RWPE2 (cell line): ENCODE results near the gene POFUT2.

Source experiments
- ATAC-seq: fragments of 200-7000 bp; cut with Tn5 transposase; 3 replicates; pipeline ENCODE4 v1.9.1; 2021; ENCODE audit warnings: low read depth
- DNase-seq: peaks from one replicate; pipeline ENCODE4 v3.0.0-alpha.2; 2020; ENCODE audit warnings: low spot score
- H3K27ac ChIP-seq: fragments of 450-650 bp; 2 replicates; pipeline ENCODE4 v1.5.1; 2017; ENCODE audit warnings: mild to moderate bottlenecking; ENCODE audit not compliant: poor library complexity, severe bottlenecking
- H3K27me3 ChIP-seq: fragments of 250-450 bp; sonication (Bioruptor Pico); 2 replicates; pipeline ENCODE4 v1.5.1; 2021; ENCODE audit warnings: mild to moderate bottlenecking, moderate library complexity; ENCODE audit not compliant: insufficient read depth, poor library complexity, severe bottlenecking
- H3K36me3 ChIP-seq: fragments of 250-450 bp; sonication (Bioruptor Pico); 2 replicates; pipeline ENCODE4 v1.5.1; 2020; ENCODE audit warnings: low read depth, mild to moderate bottlenecking, moderate library complexity
- H3K4me1 ChIP-seq: fragments of 250-450 bp; sonication (Bioruptor Pico); 2 replicates; pipeline ENCODE4 v1.5.1; 2021; ENCODE audit warnings: mild to moderate bottlenecking, moderate library complexity; ENCODE audit not compliant: insufficient read depth, poor library complexity, severe bottlenecking
- H3K4me3 ChIP-seq: fragments of 250-450 bp; sonication (Bioruptor Pico); 2 replicates; pipeline ENCODE4 v1.5.1; 2021; ENCODE audit warnings: mild to moderate bottlenecking, moderate library complexity; ENCODE audit not compliant: severe bottlenecking
- H3K9me3 ChIP-seq: fragments of 250-450 bp; sonication (Bioruptor Pico); 2 replicates; pipeline ENCODE4 v1.5.1; 2021; ENCODE audit warnings: mild to moderate bottlenecking, moderate library complexity; ENCODE audit not compliant: severe bottlenecking
- CTCF ChIP-seq: fragments of 450-650 bp; IDR thresholded peaks from one replicate; pipeline ENCODE4 v1.5.1; 2017; ENCODE audit warnings: mild to moderate bottlenecking, moderate library complexity; ENCODE audit not compliant: poor library complexity, severe bottlenecking

Gene POFUT2

GRCh38 chr21:45293220-45293725 lies 5.6 kb upstream of the POFUT2 start:
- no peak overlapping the region for H3K27ac ChIP-seq
- H3K4me1 ChIP-seq, result no peaks in the 10 kb centered on the region
- TF ChIP-seq CTCF, result no peak
- no peaks in the 10 kb centered on the region for H3K9me3 ChIP-seq
- H3K36me3 ChIP-seq, result peaks cover 9% of the 10 kb centered on the region
- ATAC-seq, result no peak
- H3K27me3 ChIP-seq, result no peaks in the 10 kb centered on the region
- no peak for DNase-seq
- H3K4me3 ChIP-seq, result no peak overlapping the region

- Histone ChIP-seq H3K27me3 (no peaks in the 10 kb centered on the region), H3K4me1 (no peaks in the 10 kb centered on the region), H3K36me3 (peaks cover 9% of the 10 kb centered on the region), H3K4me3 (no peak overlapping the region), H3K9me3 (no peaks in the 10 kb centered on the region), H3K27ac (no peak overlapping the region)
- TF ChIP-seq CTCF, result peak; percentile 96
- DNase-seq (peak; percentile 71), ATAC-seq (peak; percentile 84)
Observed at GRCh38 chr21:45292399-45293219, 4.9 kb upstream of the POFUT2 start.

GRCh38 chr21:45291613-45292398 lies 4.1 kb upstream of the POFUT2 start:
- Histone ChIP-seq H3K36me3 (peaks cover 9% of the 10 kb centered on the region), H3K9me3 (no peaks in the 10 kb centered on the region), H3K4me3 (no peak overlapping the region), H3K4me1 (no peaks in the 10 kb centered on the region), H3K27me3 (no peaks in the 10 kb centered on the region), H3K27ac (no peak overlapping the region)
- DNase-seq (peak; percentile 52), ATAC-seq (no peak)
- no peak for TF ChIP-seq CTCF

- H3K9me3 ChIP-seq, result no peaks in the 10 kb centered on the region
- H3K4me3 ChIP-seq, result no peak overlapping the region
- DNase-seq (no peak), ATAC-seq (no peak)
- no peaks in the 10 kb centered on the region for H3K27me3 ChIP-seq
- peaks cover 12% of the 10 kb centered on the region for H3K36me3 ChIP-seq
- no peak for TF ChIP-seq CTCF
- H3K27ac ChIP-seq, result no peak overlapping the region
- no peaks in the 10 kb centered on the region for H3K4me1 ChIP-seq
Observed at GRCh38 chr21:45290948-45291612, 3.4 kb upstream of the POFUT2 start.
